Globus pallidus (tissue), 1 donor: ENCODE data around the gene MCM7.
A peak's percentile ranks its signal among the peaks of the same experiment; 100 is the strongest.
"Not testable (repeated sequence)": the region's sequence is repeated elsewhere in the genome, so short reads cannot be mapped to it uniquely, and the experiment has no call there.

Experiments used
- DNase-seq: peaks from one replicate; pipeline ENCODE4 v3.0.0-alpha.2; 2015; ENCODE audit warnings: low spot score

MCM7 gene

DNA sequence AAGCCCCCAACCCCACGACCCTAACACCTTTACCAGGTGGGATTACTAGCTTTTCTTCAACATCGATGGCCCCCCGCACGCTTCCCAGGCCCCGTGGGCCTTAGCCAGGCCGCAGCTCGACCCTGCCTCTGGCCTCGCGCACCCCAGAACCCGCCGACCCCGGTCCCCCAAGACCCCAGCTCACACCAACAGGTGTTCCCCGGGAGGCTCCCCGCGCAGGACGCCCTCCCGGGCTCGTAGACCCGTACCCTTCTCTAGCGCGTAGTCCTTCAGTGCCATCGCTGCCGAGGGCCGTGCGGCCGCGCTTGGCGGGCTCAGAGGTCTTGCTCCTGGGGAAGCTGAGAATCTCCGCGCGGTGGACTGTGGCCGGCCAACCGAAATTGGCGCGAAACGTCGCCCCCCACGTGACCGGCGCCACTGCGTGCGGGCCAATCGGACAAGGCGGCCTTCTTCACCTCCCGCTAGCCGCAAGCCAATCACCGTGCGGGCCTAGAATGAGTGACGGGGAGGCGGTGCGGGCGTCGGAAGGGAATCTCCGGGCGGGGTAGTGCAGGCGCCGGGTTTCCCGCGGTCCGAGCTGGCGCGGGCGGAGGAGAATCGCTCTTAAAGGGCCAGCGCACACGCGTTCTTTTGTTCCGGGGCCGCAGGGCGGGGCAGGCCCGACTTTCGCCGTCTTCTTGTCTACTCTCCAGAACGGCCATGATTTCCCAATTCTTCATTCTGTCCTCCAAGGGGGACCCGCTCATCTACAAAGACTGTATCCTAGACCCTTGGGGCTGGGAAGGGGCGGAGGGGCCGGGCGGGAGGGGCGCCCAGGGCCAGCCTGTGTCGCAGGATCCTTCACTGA is at the start of gene MCM7, which contains the start of gene AP4M1:
MCM7 (minus strand) TSS at position 382 of the 847 bp plus-strand sequence; CDS start at position 279, 103 bp downstream.
AP4M1 (plus strand) TSS at position 628 of the 847 bp plus-strand sequence; CDS start at position 700, 72 bp downstream.
- peak; percentile 99 for DNase-seq

DNA sequence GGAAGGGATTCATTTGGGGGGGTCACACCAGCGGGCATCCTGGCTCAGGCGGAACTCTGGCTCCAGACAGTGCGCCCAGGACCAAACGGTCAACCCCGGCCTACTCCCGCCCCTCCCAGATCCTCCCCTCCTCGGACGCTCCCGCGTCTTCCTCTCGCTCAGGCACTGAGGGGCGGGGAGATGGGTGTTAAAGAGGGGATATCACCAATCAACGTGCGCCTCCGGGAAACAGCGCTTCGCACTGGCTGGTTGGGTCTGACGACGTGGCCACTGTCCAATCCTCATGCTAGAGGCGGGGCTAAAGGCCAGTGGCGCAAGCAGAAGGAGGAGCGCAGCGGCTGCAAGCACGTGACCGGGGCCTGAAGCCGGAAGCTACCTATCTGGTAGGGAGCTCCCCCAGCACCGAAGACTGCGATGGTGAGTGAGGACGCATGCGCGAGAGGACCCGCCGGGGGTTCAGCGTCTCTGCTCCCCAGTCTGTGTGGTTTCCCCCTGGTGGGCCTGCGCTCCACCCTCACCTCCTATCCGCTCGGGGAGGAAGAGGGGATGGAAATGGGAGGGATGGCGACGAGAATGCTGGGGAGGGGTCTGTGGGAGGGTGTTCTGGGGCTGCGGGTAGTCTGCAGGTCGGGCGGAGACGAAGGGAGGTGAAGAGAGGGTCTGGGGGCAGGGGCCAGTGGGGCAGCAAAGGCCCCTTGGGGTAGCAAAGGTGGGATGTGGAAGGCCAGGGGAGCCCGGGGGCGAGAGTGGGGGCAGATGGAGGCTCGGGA is 47.5 kb upstream of the MCM7 start, which contains the start of gene LAMTOR4:
LAMTOR4 (plus strand) TSS at position 360 of the 770 bp plus-strand sequence; CDS start at position 415, 55 bp downstream.
- DNase-seq = peak; percentile 99

DNA sequence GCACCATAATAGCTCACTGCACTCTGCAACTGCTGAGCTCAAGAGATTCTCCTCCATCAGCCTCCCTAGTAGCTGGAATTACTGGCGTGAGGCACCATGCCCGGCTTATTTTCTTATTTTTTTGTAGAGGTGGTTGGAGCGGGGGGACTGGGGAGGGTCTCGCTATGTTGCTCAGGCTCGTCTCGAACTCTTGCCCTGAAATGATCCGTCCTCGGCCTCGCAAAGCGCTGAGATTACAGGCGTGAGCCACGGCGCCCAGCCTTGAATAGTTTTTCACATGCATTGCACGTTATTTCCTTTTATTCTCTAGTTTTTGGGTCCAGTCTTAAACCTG is 47.0 kb upstream of the MCM7 start:
- no peak for DNase-seq

DNA sequence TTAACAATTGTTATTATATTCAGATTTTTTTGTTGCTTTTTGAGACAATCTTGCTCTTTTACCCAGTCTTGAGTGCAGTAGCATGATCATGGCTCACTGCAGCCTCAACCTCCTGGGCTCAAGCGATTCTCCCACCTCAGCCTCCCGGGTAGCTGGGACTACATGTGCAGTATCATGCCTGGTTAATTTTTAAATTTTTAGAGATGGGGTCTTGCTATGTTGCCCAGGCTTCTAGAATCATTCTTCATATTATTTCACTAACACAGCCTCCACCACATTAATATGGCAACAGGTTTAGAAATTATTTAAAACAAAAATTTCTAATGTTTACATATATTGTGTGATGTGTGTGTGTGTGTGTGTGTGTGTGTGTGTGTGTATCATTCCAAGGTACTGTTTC is 46.1 kb upstream of the MCM7 start:
- DNase-seq = no peak

DNA sequence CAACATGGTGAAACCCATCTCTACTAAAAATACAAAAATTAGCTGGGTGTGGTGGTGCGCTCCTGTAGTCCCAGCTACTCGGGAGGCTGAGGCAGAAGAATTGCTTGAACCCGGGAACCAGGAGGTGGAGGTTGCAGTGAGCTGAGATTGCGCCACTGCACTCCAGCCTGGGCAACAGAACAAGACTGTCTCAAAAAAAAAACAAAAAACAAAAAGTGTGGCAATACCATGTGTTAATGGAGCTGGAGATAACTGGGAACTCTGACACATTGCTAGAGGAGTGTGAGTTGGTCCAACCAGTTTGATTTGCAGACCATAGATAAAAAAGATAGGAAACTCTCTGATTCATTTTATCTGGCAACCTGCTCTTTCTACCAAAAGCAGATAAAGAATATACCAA is 45.2 kb upstream of the MCM7 start:
- not testable (repeated sequence) for DNase-seq

DNA sequence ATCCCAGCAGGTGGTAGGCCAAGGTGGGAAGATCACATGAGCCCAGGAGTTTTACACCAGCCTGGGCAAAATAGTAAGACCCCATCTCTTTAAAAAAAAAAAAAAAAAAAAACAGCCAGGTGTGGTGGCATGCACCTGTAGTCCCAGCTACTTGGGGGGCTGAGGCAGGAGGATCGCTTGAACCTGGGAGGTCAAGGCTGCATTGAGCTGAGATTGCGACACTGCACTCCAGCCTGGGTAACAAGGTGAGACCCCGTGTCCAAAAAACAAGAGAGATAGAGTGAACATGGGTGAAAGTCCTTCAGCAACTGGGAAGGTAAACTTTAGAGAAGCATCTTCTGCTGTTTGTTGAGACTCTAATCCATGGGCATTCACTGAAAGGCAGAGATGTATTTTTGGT is 41.3 kb upstream of the MCM7 start:
- no peak for DNase-seq

DNA sequence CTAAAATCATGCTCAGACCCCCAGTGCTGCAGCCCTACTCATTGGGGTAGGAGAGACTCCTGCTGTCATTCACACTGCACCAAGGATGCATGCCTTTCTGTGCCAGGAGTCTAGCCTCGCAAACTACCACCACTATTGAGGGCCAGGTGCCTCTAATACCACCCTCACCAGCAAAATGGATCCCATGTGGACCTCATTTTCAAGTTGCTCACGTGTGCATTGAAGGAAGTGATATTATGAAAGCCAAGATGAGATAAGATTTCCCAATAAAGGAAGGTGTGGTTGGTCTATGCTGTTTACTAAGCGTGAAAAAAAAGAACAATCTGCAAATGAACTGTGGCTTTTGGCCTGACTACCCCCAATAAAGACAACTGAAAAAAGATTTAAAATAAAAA is 40.4 kb upstream of the MCM7 start:
- DNase-seq = no peak

DNA sequence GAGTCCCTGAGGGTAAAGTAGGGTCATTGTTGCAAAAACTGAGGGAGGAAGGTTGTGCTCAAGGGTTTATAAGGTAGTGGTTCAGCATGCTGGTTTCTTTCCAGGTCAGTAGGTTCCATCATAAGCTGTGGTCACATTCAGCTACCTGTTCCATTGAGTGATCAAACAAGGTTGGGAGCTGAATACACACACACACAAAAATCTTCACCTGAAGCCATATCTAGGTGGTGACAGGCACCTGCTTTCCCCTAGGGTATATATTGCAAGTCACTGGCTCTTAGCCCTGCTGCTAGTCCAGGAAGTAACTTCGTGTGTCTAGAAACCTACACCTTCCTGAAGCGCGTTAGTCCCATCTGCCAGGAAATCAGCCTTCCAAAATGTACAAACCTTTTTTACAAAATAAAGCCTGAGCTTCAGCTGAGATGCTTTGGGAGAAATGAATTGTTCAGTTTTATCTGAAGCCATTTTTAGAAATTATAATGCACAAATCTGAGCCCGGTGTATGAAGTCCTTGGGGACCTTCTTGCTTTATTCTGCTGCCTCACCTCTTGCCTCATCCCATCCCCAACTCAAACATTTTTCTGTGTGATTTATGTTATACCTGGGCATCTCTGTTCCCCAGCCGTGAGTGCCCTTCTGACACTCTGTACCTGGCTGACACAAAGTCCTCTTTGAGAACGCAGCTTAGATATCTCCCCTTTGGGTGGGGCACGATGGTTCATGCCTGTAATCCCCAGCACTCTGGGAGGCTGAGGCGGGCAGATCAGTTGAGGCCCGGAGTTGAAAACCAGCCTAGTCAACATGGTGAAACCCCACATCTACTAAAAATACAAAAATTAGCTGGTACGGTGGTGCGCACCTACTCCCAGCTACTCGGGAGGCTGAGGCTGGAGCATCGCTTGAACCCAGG is 36.9 kb upstream of the MCM7 start:
- DNase-seq = no peak

DNA sequence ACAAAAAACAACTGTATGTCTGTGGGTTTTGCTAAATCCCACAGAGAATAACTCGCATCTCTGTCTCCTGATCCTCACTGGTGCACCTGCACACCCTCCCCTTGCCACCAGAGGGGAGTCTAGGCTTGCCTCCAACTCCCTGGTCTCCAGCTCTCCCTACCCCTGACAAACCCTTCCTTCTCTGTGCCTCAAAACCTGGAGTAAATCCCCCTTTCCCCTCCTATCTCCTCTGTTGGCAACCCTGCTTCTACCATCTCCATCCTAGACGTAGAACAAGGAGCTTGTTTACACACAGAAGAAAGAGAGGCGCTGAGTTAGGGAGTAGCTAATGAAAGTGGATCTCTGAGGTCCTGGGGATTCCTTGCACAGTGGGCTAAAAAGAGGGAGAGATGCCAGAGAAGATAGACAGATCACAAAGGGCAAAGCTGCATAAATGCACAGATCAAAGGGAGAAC is 31.5 kb upstream of the MCM7 start:
- peak; percentile 51 for DNase-seq

DNA sequence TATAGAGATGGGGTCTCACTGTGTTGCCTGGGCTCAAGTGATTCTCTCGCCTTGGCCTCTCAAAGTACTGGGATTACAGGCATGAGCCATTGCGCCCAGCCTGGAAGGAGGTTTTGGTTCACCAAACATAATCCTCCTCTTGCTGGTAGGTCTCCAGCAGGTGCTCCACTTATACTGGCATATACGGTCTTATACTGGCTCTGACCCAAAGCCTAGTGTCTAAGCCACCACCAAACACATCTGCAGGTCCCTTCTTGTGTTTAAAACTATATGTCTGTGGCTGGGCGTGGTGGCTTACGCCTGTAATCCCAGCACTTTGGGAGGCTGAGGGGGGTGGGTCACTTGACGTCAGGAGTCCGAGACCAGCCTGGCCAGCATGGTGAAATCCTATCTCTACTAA is 30.9 kb upstream of the MCM7 start:
- DNase-seq = no peak

DNA sequence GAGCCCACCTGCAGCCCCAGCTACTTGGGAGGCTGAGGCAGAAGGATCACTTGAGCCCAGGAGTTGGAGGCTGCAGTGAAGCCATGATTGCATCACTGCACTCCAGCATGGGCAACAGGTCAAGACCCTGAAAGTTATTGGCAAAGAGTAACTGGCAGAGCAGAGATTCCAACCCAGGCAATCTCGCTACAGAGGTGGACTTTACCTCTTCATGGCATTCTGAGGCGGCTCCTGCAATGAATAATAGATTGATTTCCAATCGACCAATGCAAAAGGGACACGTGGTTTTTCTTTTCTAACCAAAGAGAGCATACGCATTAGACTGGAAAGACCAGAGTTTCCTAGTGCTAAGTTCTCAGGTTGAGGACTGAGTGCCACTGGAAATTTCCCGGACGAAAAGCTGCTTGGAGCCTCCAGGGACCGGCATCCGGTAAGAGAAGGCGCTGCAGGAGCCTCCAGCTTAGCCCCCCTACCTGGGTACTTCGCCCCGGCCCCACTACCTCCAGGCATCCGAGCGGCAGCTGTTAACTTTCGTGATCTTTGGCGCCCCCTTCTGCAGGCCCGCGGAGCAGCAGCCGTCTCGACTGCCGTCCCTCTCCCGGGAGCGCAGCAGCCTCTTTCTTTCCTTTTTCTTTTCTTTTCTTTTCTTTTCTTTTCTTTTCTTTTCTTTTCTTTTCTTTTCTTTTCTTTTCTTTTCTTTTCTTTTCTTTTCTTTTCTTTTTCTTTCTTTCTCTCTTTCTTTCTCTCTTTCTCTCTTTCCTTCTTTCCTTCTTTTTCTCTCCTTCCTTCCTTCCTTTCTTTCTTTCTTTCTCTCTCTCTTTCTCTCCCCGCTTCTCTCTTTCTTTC is 29.6 kb upstream of the MCM7 start:
- DNase-seq = no peak

DNA sequence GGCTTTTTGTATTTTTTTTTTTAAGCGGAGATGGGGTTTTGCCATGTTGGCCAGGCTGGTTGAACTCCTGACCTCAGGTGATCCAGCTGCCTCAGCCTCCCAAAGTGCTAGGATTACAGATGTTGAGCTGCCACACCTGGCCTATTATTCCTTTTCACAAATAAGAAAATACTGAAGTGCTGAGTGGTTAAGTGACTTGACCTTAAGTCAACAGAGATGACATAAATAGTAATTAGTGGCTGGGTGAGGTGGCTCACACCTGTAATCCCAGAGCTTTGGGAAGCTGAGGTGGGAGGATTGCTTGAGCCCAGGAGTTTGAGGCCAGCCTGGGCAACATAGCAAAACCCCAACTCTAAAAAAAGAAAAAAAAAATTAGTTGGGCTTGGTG is 29.0 kb upstream of the MCM7 start:
- not testable (repeated sequence) for DNase-seq

DNA sequence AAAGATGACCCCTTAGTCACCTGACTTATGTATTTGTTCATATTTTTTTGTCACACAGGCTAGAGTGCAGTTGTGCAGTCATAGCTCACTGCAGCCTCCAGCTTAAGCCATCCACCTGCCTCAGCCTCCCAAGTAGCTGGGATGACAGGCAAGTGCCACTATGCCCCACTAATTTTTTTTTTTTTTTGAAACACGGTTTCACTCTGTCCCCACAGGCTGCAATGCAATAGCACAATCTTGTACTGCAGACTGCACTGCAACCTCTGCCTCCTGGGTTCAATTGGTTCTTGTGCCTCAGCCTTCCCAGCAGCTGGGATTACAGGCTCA is 27.4 kb upstream of the MCM7 start:
- no peak for DNase-seq

DNA sequence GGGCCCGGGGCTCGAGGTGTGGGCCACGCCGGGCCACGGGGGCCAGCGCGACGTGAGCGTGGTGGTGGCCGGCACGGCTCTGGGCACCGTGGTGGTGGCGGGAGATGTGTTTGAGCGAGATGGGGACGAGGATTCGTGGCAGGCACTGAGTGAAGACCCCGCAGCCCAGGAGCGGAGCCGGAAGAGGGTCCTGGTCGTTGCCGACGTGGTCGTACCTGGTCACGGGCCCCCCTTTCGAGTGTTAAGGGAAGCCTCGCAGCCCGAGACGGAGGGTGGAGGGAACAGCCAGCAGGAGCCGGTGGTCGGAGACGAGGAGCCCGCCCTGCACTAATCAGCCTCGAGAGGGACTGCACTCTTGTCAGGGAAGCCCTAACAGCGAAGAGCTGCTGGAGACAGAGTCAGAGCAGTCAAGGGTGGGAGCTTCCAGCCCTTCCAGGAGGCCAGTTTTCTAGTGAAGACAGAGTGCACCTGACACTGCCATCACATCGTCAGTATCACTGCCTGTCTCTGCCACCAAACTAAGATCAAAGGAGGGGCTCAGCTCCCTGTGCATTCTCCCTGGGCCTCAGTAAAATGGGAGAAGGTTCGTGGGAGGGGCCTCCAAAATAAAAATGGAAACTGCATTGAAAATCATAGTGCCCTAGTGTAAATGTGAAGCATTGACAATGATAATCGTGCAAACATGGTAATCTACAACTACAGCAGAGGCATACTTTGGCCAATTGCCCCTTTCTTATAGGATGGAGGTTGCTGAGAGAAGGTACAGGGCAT is 26.9 kb upstream of the MCM7 start:
- no peak for DNase-seq

DNA sequence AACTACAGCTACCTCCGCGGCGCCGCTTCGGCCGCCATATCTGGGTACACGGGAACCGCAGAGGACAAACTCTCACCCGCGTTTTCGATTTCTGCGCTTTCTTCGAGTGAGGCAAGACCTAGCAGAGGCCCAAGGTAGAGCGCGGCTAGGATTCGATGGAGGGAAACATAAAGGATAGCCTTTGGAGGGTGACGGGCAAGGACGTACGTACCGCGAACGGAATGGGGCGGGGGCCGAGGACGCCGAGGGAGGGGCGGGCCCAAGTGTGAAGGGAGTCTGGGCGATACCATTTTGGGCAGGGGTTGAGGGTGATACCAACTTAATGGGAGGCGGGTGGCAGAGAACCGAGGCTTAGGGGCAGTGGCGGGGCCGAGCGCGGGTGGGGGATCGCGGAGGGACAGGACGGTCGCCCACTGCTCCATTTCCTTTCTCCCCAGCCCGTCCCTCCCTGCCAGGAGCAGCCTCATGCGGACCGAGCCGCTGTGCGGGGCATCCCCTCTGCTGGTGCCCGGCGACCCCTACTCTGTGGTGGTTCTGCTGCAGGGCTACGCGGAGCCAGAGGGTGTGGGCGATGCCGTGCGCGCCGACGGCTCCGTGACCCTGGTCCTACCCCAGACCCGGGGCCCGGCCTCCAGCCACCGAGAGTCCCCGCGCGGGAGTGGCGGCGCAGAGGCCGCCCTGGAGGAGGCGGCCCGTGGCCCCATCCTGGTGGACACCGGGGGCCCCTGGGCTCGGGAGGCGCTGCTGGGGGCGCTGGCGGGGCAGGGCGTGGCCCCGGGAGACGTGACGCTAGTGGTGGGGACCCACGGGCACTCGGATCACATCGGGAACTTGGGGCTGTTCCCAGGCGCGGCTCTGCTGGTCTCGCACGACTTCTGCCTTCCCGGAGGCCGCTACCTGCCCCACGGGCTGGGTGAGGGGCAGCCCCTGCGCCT is 26.0 kb upstream of the MCM7 start, which contains the start of gene MBLAC1:
MBLAC1 (plus strand) TSS at position 37 of the 935 bp plus-strand sequence; CDS start at position 466, 429 bp downstream.
- peak; percentile 90 for DNase-seq

DNA sequence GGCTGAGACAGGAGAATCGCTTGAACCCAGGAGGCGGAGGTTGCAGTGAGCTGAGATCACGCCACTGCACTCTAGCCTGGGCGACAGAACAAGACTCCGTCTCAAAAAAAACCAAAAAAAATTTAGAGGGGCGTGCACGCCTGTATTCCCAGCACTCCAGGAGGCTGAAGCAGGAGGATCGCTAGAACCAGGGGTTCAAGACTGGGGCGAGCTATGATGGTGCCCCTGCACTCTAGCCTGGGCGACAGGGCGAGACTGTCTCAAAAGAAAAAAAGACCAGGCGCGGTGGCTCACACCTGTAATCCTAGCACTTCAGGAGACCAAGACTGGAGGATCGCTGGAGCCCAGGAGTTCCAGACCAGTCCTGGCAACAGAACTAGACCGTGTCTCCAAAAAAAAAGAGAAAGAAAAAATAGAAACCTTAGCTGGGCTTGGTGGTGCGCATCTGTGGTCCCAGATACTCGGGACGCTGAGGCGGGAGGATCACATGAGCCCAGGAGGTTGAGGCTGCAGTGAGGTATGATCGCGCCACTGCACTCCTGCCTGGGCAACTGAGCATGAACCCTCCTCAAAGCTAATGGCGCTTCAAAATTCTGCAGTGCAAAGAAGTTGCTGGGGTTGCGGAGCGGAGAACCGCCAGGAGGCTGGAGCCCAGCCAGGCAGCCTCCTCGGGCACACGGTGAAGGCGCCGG is 25.2 kb upstream of the MCM7 start:
- no peak for DNase-seq

DNA sequence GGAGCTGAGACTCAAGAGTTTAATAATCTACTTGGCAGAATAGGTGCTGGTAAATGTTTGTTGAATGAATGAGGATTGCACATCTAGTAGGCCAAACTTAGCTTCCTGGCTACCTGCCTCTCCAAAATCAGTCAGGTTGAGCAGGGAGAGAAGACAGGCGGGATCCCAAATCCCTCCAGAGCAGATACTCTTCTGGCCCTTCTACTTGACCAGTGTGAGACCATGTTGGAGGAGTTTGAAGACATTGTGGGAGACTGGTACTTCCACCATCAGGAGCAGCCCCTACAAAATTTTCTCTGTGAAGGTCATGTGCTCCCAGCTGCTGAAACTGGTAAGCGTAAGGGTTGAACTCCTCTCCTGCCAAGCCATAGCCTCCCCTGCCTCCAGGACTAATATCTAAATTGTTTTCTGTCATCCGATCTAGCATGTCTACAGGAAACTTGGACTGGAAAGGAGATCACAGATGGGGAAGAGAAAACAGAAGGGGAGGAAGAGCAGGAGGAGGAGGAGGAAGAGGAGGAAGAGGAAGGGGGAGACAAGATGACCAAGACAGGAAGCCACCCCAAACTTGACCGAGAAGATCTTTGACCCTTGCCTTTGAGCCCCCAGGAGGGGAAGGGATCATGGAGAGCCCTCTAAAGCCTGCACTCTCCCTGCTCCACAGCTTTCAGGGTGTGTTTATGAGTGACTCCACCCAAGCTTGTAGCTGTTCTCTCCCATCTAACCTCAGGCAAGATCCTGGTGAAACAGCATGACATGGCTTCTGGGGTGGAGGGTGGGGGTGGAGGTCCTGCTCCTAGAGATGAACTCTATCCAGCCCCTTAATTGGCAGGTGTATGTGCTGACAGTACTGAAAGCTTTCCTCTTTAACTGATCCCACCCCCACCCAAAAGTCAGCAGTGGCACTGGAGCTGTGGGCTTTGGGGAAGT is 23.4 kb upstream of the MCM7 start:
- DNase-seq = no peak
